T-cell (primary cell): Measurements from ENCODE around the gene C14orf132. TPM values are rescaled to one million over a fixed set of nuclear protein-coding genes. Genes with fewer than 3 reads are reported as not detected.

ENCODE experiments used
- ATAC-seq, 4 experiments: fragments of 200-7000 bp in 3 of 4; fragments of 150-1000 bp in 1 of 4; cut with Tn5 transposase; replicated peaks in 1 of 4; 1 replicate in 3 of 4; 2 replicates in 1 of 4; pipeline ENCODE4 v1.10.0; 2021; ENCODE audit warnings: moderate library complexity in 3 of 4, mild to moderate bottlenecking in 2 of 4, moderate number of reproducible peaks in 1 of 4
- CTCF ChIA-PET, 2 donors: fragments of 300-600 bp; sonication (Branson Sonifier 250); formaldehyde crosslinking; loops; one replicate each; lab custom pipeline; 2022; ENCODE audit warnings: antibody characterized with exemption in 2 of 2; lab: Charles Lee
- POLR2A ChIA-PET, 2 donors: fragments of 300-600 bp; sonication (Branson Sonifier 250); formaldehyde crosslinking; loops; one replicate each; lab custom pipeline; 2022; ENCODE audit warnings: antibody characterized with exemption in 2 of 2; lab: Charles Lee
- DNase-seq, 35 experiments: peaks; one replicate each; pipeline versions ENCODE4 v3.0.0 to v3.0.0-alpha.2; 2013 to 2023
- H3K27ac ChIP-seq: one replicate; pipeline ENCODE4 v1.5.1; 2013; ENCODE audit warnings: low read length
- H3K27me3 ChIP-seq, 2 experiments: replicated peaks in 1 of 2; 1 replicate in 1 of 2; 2 replicates in 1 of 2; pipeline versions ENCODE4 v1.6.1 to v1.7.0; 2013; ENCODE audit warnings: low read length in 1 of 2, mixed read lengths in 1 of 2; ENCODE audit not compliant: control insufficient read depth in 2 of 2, insufficient read depth in 2 of 2; ENCODE audit errors: extremely low read depth in 1 of 2
- H3K36me3 ChIP-seq, 2 donors: 1 replicate in 1 of 2; 2 replicates in 1 of 2; pipeline versions ENCODE4 v1.6.1 to v1.7.0; 2013; ENCODE audit warnings: low read length in 1 of 2; ENCODE audit not compliant: control insufficient read depth in 2 of 2, insufficient read depth in 1 of 2; ENCODE audit errors: extremely low read depth in 1 of 2
- H3K4me1 ChIP-seq, 2 experiments: 1 replicate in 1 of 2; 2 replicates in 1 of 2; pipeline versions ENCODE4 v1.6.1 to v1.7.0; 2013; ENCODE audit warnings: low read length in 2 of 2, mixed read lengths in 1 of 2; ENCODE audit not compliant: insufficient read depth in 2 of 2, control insufficient read depth in 1 of 2; ENCODE audit errors: extremely low read depth in 1 of 2
- H3K4me3 ChIP-seq, 2 donors: 1 replicate in 1 of 2; 2 replicates in 1 of 2; pipeline versions ENCODE4 v1.5.1 to v1.7.0; 2013; ENCODE audit warnings: mild to moderate bottlenecking in 2 of 2, low read length in 1 of 2, moderate library complexity in 1 of 2; ENCODE audit not compliant: control insufficient read depth in 1 of 2; ENCODE audit errors: extremely low read depth in 1 of 2
- H3K9me3 ChIP-seq: 2 replicates; pipeline ENCODE4 v1.7.0; 2013
- H3K27ac Mint-ChIP-seq, 2 donors: one replicate each; pipeline ENCODE4 v1.8.0; 2020 to 2021; ENCODE audit warnings: mild to moderate bottlenecking in 2 of 2, mixed read lengths in 2 of 2
- H3K27me3 Mint-ChIP-seq, 2 donors: one replicate each; pipeline ENCODE4 v1.8.0; 2021 to 2022; ENCODE audit warnings: mixed read lengths in 2 of 2
- H3K36me3 Mint-ChIP-seq: one replicate; pipeline ENCODE4 v1.8.0; 2021; ENCODE audit warnings: mixed read lengths
- H3K4me1 Mint-ChIP-seq, 3 donors: one replicate each; pipeline ENCODE4 v1.8.0; 2020 to 2022; ENCODE audit warnings: mixed read lengths in 3 of 3, mild to moderate bottlenecking in 1 of 3
- H3K4me3 Mint-ChIP-seq, 3 donors: one replicate each; pipeline ENCODE4 v1.8.0; 2020 to 2022; ENCODE audit warnings: mild to moderate bottlenecking in 3 of 3, mixed read lengths in 3 of 3, moderate library complexity in 3 of 3
- H3K9me3 Mint-ChIP-seq, 3 donors: one replicate each; pipeline ENCODE4 v1.8.0; 2020 to 2022; ENCODE audit warnings: mixed read lengths in 3 of 3
- WGBS: methylation state at CpG from one replicate; pipeline ENCODE4 v1.1.5; 2013; ENCODE audit warnings: missing lambda C conversion rate; ENCODE audit not compliant: insufficient coverage; 5-methylcytosine and 5-hydroxymethylcytosine counted together
- total RNA-seq, 35 experiments: library from RNA in 6 of 35; stranded (reverse) in 6 of 35; fragments of 120-200 nt in 1 of 35; gene quantifications; one replicate each; pipeline versions ENCODE4 v1.2.1 to v1.2.4 and lab custom pipeline; 2013 to 2026

C14orf132 gene
- total RNA-seq, 5 donors from 2014 or later (not counting 1 experiment from before 2014, with no cell fraction given) = 3.5 to 8.4 (median 5.2) TPM

DNA sequence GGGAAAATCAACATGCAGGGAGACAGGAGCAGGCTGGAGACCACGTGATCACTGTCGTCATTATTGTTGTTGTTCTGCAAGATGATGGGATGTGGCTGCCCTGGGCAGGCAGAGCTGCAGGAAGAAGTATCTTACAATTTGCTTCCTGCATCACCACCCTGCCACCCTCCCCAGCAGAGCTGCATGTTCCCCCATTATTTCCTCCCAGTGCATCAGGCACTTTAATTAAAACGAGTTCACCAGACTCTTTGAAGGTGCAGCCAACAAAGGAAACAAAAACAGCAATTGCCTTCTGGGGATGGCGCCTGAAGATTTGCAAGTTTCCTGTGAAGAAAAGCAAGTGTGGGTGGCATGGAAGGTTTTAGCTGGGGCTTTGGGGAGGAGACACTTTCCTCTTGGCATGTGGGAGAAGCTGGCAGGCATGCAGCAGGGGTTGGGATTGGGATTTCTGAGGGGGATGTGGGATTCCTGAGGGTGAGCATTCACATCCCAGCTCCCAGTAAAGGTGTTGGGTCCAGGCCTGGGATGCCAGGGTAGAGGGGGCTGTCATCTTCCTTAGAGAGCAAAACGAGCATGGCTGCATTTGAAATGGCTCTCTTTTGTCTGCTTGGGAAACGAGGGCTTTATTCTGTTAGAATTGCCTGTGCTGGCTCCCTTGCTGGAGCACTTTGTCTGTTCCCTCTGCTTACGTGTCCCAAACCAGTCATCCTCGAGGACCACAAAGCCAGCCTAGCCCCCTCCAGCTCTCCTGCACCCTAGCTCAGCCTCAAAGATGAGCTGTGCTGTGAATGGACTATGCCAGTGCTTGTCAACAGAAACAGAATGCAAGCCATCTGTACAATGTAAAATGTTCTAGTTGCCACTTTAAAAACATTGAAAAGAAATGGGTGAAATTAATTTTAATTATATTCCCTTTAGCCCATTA is 11.5 kb upstream of the C14orf132 start:
- Histone ChIP-seq H3K27ac (no peak overlapping the region), H3K27me3 (peaks cover 0 to 21% of the 10 kb centered on the region in 2 experiments), H3K4me3 (no peak overlapping the region), H3K4me1 (peaks cover 0 to 18% of the 10 kb centered on the region in 2 experiments), H3K36me3 (no peaks in the 10 kb centered on the region), H3K9me3 (no peaks in the 10 kb centered on the region)
- 39% methylated on average over 3 of the region's 8 CpGs for WGBS
- ChIA-PET CTCF (interaction anchor here in 1 of 2 donors (0.9 to 1.1 kb wide), 2 partner anchors 13 to 21 kb away, joined by 3 to 4 read pairs; no protein-coding TSS in a partner anchor), POLR2A (no interaction called here)
- Mint-ChIP-seq H3K27me3 (peaks cover 2 to 6% of the 10 kb centered on the region in 2 donors), H3K9me3 (no peaks in the 10 kb centered on the region), H3K36me3 (no peaks in the 10 kb centered on the region), H3K27ac (peak overlapping the region; percentile 95), H3K4me3 (peak overlapping the region; percentile 28 to 48 (median 43)), H3K4me1 (peaks cover 19 to 20% (median 20%) of the 10 kb centered on the region in 3 donors)
- peak in 13 of 35 experiments; percentile 8 to 59 (median 19) for DNase-seq
- peak; percentile 45 to 89 (median 78) for ATAC-seq

DNA sequence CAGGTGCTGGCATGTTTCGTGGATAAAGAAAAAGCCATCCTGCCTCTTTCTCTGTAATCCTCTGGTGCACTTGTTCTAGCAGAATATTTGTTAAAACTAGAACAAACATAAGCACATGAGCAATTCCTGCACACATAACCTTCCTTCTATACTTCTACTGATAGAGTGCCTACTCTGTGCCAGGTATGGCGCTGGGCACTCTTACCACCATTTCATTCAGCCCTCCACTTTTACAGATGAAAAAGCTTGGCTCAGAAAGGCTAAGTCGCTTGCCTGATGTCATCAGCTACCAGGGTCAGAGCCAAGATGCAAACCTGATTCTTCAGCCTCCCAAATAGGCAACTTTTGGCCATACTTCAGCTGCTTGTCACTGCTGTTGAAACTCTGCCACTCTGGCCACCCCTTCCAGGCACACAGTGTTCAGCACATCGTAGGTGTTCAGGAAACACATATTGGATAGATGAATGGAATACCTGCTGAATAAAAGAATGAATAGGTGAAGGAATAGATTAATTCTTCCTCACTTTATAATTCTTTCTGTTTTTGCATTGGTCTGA is 10.0 kb upstream of the C14orf132 start:
- 83% methylated on average over 2 of the region's 4 CpGs for WGBS
- H3K4me1 Mint-ChIP-seq = peaks cover 19 to 20% (median 20%) of the 10 kb centered on the region in 3 donors
- peaks cover 2 to 10% of the 10 kb centered on the region in 2 donors for H3K27me3 Mint-ChIP-seq
- ATAC-seq (no peak), DNase-seq (no peak)
- CTCF ChIA-PET = no interaction called here
- no peak overlapping the region for H3K27ac ChIP-seq
- peaks cover 0 to 18% of the 10 kb centered on the region in 2 experiments for H3K4me1 ChIP-seq
- peaks cover 0 to 21% of the 10 kb centered on the region in 2 experiments for H3K27me3 ChIP-seq
- peak overlapping the region in 1 of 2 donors; percentile 60 for H3K27ac Mint-ChIP-seq
- no peaks in the 10 kb centered on the region for H3K36me3 Mint-ChIP-seq
- no peak overlapping the region for H3K4me3 Mint-ChIP-seq
- no peaks in the 10 kb centered on the region for H3K9me3 ChIP-seq
- no peak overlapping the region for H3K4me3 ChIP-seq
- no peaks in the 10 kb centered on the region for H3K9me3 Mint-ChIP-seq
- POLR2A ChIA-PET = no interaction called here
- H3K36me3 ChIP-seq = no peaks in the 10 kb centered on the region

DNA sequence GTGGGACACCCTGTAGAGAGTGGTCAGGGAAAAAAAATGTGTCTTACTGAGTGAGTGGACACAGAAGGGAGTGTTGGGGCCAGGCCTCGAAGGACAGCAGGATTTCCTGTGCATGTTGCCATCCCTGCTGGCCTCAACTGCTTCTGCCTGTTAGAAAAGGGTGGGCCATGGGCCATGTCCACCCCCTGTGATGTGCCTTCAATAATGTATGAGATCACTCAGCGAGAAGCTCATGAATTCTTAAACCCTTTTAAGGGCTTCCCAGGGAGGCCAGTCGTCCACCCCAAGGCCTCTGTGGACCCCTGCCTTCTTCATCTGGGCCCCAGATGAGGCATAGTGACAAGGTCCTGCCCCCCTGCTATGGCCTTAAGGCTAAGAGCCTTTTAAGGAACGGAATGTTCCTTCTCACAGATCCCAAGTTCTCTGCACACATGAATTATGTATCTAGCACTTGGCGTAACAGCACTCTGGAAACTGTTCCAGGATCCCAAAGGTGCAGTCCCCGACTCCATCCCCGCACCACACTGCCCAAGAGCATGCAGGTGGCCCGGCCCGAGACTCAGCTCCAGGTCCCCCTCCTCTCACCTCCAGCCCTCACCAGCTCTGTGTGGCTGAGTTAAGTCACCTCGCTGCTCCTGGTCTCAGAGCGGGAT is 8.9 kb upstream of the C14orf132 start:
- ChIA-PET CTCF (no interaction called here), POLR2A (no interaction called here)
- Histone ChIP-seq H3K4me1 (peaks cover 0 to 18% of the 10 kb centered on the region in 2 experiments), H3K4me3 (no peak overlapping the region), H3K9me3 (no peaks in the 10 kb centered on the region), H3K36me3 (no peaks in the 10 kb centered on the region), H3K27me3 (peaks cover 2 to 21% of the 10 kb centered on the region in 2 experiments), H3K27ac (no peak overlapping the region)
- Mint-ChIP-seq H3K27ac (no peak overlapping the region), H3K4me3 (no peak overlapping the region), H3K27me3 (peaks cover 2 to 10% of the 10 kb centered on the region in 2 donors), H3K4me1 (peaks cover 19 to 20% (median 20%) of the 10 kb centered on the region in 3 donors), H3K36me3 (no peaks in the 10 kb centered on the region), H3K9me3 (no peaks in the 10 kb centered on the region)
- 69% methylated on average over 7 of the region's 11 CpGs for WGBS
- DNase-seq (no peak), ATAC-seq (no peak)

DNA sequence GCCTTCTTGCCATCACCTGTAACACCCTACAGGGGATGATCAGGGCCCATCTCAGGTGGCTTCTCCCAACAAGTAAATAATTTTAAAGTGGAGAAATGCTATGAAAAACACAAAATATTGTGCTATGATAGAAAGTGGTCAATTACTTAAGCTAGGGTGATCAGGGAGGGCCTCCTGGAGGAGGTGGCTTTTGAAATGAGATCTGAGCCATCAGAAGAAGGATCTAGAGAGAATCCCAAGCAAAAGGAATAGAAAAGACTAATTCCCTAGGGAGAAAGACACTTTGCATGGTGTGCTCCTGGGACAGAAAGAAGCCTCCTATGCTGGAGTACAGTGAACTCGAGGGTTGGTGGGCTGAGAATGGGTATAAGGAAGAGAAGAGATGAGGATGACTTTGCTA is 7.5 kb upstream of the C14orf132 start:
- no CpG with 5 or more reads among the region's 1 CpG for WGBS
- ChIA-PET POLR2A (no interaction called here), CTCF (no interaction called here)
- H3K4me3 Mint-ChIP-seq = no peak overlapping the region
- H3K9me3 Mint-ChIP-seq = no peaks in the 10 kb centered on the region
- Histone ChIP-seq H3K9me3 (no peaks in the 10 kb centered on the region), H3K4me3 (no peak overlapping the region), H3K27me3 (peaks cover 4 to 21% of the 10 kb centered on the region in 2 experiments), H3K36me3 (no peaks in the 10 kb centered on the region), H3K27ac (no peak overlapping the region), H3K4me1 (peaks cover 0 to 14% of the 10 kb centered on the region in 2 experiments)
- peaks cover 18 to 22% (median 18%) of the 10 kb centered on the region in 3 donors for H3K4me1 Mint-ChIP-seq
- DNase-seq = no peak
- H3K36me3 Mint-ChIP-seq = no peaks in the 10 kb centered on the region
- no peak overlapping the region for H3K27ac Mint-ChIP-seq
- ATAC-seq = no peak
- H3K27me3 Mint-ChIP-seq = peaks cover 6 to 7% of the 10 kb centered on the region in 2 donors

DNA sequence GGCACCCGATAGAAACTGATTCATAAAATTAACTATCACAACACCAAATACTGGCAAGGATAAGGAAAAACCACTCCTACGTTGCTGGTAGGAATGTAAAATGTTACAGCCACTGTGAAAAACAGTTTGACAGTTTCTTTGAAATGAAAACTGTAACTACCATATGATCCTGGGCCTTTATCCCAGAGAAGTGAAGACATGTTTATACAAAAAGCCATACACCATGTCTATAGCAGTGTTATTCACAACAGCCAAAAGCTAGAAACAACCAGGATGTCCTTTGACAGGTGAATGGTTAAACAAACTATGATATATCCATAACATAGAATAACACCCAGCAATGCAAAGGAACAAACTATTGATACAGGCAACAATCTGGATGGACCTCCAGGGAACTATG is 3.7 kb upstream of the C14orf132 start:
- DNase-seq = no peak
- no peak overlapping the region for H3K4me3 Mint-ChIP-seq
- peaks cover 18 to 29% of the 10 kb centered on the region in 2 donors for H3K27me3 Mint-ChIP-seq
- H3K36me3 Mint-ChIP-seq = no peaks in the 10 kb centered on the region
- no peak overlapping the region for H3K4me3 ChIP-seq
- no peaks in the 10 kb centered on the region for H3K9me3 Mint-ChIP-seq
- H3K4me1 Mint-ChIP-seq = peaks cover 17 to 30% (median 22%) of the 10 kb centered on the region in 3 donors
- ChIA-PET POLR2A (no interaction called here), CTCF (no interaction called here)
- no peaks in the 10 kb centered on the region for H3K9me3 ChIP-seq
- no CpG with 5 or more reads among the region's 2 CpGs for WGBS
- H3K27me3 ChIP-seq = peaks cover 11 to 38% of the 10 kb centered on the region in 2 experiments
- H3K27ac Mint-ChIP-seq = no peak overlapping the region
- H3K4me1 ChIP-seq = peaks cover 0 to 14% of the 10 kb centered on the region in 2 experiments
- no peak overlapping the region for H3K27ac ChIP-seq
- ATAC-seq = no peak
- no peaks in the 10 kb centered on the region for H3K36me3 ChIP-seq
